GM23248 (cell line): ENCODE measurements around the gene ABL1.

Experiments used
- EZH2 ChIP-seq: fragments of 200-600 bp; sonication (generic); IDR thresholded peaks from 2 replicates; pipeline ENCODE4 v1.6.1; 2018; ENCODE audit warnings: antibody characterized with exemption, mild to moderate bottlenecking; ENCODE audit not compliant: insufficient read depth, poor library complexity, severe bottlenecking
- EZH2phosphoT487 ChIP-seq: fragments of 200-600 bp; sonication (generic); IDR thresholded peaks from 2 replicates; pipeline ENCODE4 v1.6.1; 2018; ENCODE audit warnings: antibody characterized with exemption, moderate library complexity, mild to moderate bottlenecking, low read depth; ENCODE audit not compliant: insufficient read depth

DNA sequence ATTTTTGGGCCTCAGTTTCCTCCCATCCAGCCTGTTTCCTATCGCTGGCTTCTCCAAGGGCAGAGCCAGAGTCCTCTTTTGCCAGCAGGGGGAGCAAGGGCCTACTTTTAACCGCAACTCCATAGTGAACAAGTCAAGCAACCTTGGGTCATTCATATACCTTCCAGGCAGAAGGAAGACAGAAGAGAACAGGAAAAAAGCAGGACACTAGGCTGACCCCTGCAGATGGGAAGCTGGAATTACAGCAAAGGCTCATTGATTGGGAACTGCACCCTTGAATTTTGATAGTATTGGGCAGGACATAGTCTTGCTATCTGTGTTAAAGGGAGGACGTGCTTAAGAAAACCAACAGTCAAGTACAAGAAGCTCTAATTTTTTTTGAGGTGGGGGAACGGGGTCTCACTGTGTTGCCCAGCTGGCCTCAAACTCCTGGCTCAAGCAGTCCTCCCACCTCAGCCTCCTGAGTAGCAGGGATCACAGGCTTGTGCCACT, 31.5 kb downstream of the ABL1 start:
- TF ChIP-seq EZH2phosphoT487 (no peak), EZH2 (no peak)
